K562 (cell line): ENCODE measurements around the gene ZFAND6. TPM values are rescaled to one million over a fixed set of nuclear protein-coding genes. Genes with fewer than 3 reads are reported as not detected.

Source experiments
- ATAC-seq: fragments of 200-7000 bp; cut with Tn5 transposase; 3 replicates; pipeline ENCODE4 v1.9.1; 2020; ENCODE audit warnings: moderate library complexity
- BruUV-seq: library from RNA; stranded (reverse); fragments of 400-500 nt; replicated peaks from 2 replicates; lab custom pipeline; 2021; lab: Mats Ljungman, UMichigan
- CTCF ChIA-PET: fragments of 300-600 bp; formaldehyde crosslinking; extraction: SDS; loops from one replicate; lab custom pipeline; 2021; ENCODE audit warnings: low intra/inter-chr PET ratio; lab: Yijun Ruan, JAX
- POLR2A ChIA-PET: fragments of 300-600, 350-650 bp; sonication (Branson Sonifier 250); formaldehyde crosslinking; extraction: SDS; loops from one replicate; lab custom pipeline; 2021; ENCODE audit warnings: antibody characterized with exemption, inconsistent platforms; lab: Yijun Ruan, JAX
- DNase-seq, 4 experiments: peaks; one replicate each; pipeline versions ENCODE4 v3.0.0 to v3.0.0-alpha.2; 2011 to 2018; ENCODE audit warnings: low spot score in 3 of 4, mixed read lengths in 3 of 4; ENCODE audit errors: extremely low read depth in 1 of 4
- FAIRE-seq: peaks from 2 replicates; lab custom pipeline; 2011; peaks lifted over from hg19 to GRCh38; lab: Jason Lieb, UNC
- H2AFZ ChIP-seq: 2 replicates; pipeline ENCODE4 v1.6.0; 2011; ENCODE audit warnings: low read depth, low read length, control low read depth, inconsistent platforms
- H3K27ac ChIP-seq: fragments of 200-600 bp; 3 replicates; pipeline ENCODE4 v1.8.0; 2011; ENCODE audit warnings: low read depth, mild to moderate bottlenecking, control low read depth, inconsistent platforms, low read length, moderate library complexity, mixed read lengths; ENCODE audit errors: extremely low read depth
- H3K27me3 ChIP-seq, 2 experiments: fragments of 300-600 bp in 1 of 2; 2 replicates in 1 of 2; 3 replicates in 1 of 2; pipeline versions ENCODE4 v1.6.0 to v1.8.0; 2011; ENCODE audit warnings: inconsistent platforms in 2 of 2, low read length in 2 of 2, mild to moderate bottlenecking in 1 of 2, mixed read lengths in 1 of 2, moderate library complexity in 1 of 2; ENCODE audit not compliant: control insufficient read depth in 2 of 2, insufficient read depth in 2 of 2
- H3K36me3 ChIP-seq: fragments of 300-600 bp; 3 replicates; pipeline ENCODE4 v1.8.0; 2011; ENCODE audit warnings: mild to moderate bottlenecking, low read length, inconsistent platforms; ENCODE audit not compliant: control insufficient read depth, insufficient read depth
- H3K4me1 ChIP-seq, 2 experiments: fragments of 200-600 bp in 1 of 2; replicated peaks in 1 of 2; 2 replicates in 1 of 2; 3 replicates in 1 of 2; pipeline versions ENCODE4 v1.5.1 to v1.8.0; 2011; ENCODE audit warnings: inconsistent platforms in 2 of 2, low read length in 2 of 2, mild to moderate bottlenecking in 1 of 2, mixed read lengths in 1 of 2, moderate library complexity in 1 of 2; ENCODE audit not compliant: control insufficient read depth in 2 of 2, insufficient read depth in 2 of 2
- H3K4me2 ChIP-seq: 2 replicates; pipeline ENCODE4 v1.6.1; 2011; ENCODE audit warnings: low read length, control low read depth, inconsistent platforms, mixed read lengths; ENCODE audit not compliant: insufficient read depth
- H3K4me3 ChIP-seq: fragments of 200-600 bp; sonication (generic), shearing (Covaris generic); 2 replicates; pipeline ENCODE4 v1.5.1; 2016; ENCODE audit warnings: control low read depth, inconsistent platforms
- H3K79me2 ChIP-seq: fragments of 200-600 bp; 3 replicates; pipeline ENCODE4 v1.8.0; 2011; ENCODE audit warnings: low read length, inconsistent platforms; ENCODE audit not compliant: control insufficient read depth, insufficient read depth
- H3K9ac ChIP-seq, 2 experiments: 2 replicates each; pipeline versions ENCODE4 v1.6.0 to v1.6.1; 2011; ENCODE audit warnings: low read depth in 2 of 2, low read length in 2 of 2, control low read depth in 1 of 2, inconsistent platforms in 1 of 2, mild to moderate bottlenecking in 1 of 2, mixed read lengths in 1 of 2; ENCODE audit not compliant: insufficient read depth in 1 of 2
- H3K9me1 ChIP-seq: one replicate; pipeline ENCODE4 v1.6.0; 2011; ENCODE audit warnings: inconsistent platforms, mild to moderate bottlenecking, low read length, moderate library complexity; ENCODE audit not compliant: control insufficient read depth, insufficient read depth
- H3K9me3 ChIP-seq: replicated peaks from 2 replicates; pipeline ENCODE4 v1.5.1; 2011; ENCODE audit warnings: low read depth, low read length, inconsistent platforms; ENCODE audit not compliant: control insufficient read depth, insufficient read depth
- H4K20me1 ChIP-seq: replicated peaks from 2 replicates; pipeline ENCODE4 v1.6.1; 2011; ENCODE audit warnings: low read length, inconsistent platforms, mixed read lengths; ENCODE audit not compliant: control insufficient read depth, insufficient read depth
- EZH2 ChIP-seq: IDR thresholded peaks from 2 replicates; pipeline ENCODE4 v1.6.1; 2012; ENCODE audit warnings: low read depth, mild to moderate bottlenecking, inconsistent platforms, low read length, borderline replicate concordance
- GTF2A2 ChIP-seq: IDR thresholded peaks from 2 replicates; pipeline ENCODE4 v1.6.1; 2016; ENCODE audit warnings: mild to moderate bottlenecking, missing genetic modification characterization, missing compliant biosample characterization
- MAFF ChIP-seq: IDR thresholded peaks from 2 replicates; pipeline ENCODE4 v1.6.1; 2012; ENCODE audit warnings: low read length, improper control_type of control experiment
- MAFG ChIP-seq: fragments of 450-650 bp; conservative IDR thresholded peaks from 2 replicates; pipeline ENCODE4 v1.6.1; 2016; ENCODE audit warnings: missing genetic modification characterization, missing compliant biosample characterization
- NUFIP1 ChIP-seq: fragments of 450-650 bp; IDR thresholded peaks from 2 replicates; pipeline ENCODE4 v1.6.1; 2018; ENCODE audit not compliant: partially characterized antibody
- PHF21A ChIP-seq: fragments of 450-650 bp; IDR thresholded peaks from 2 replicates; pipeline ENCODE4 v1.6.1; 2017; ENCODE audit warnings: low read depth, borderline replicate concordance
- PURB ChIP-seq: sonication (generic); formaldehyde crosslinking; IDR thresholded peaks from 2 replicates; pipeline ENCODE4 v1.9.0; 2021; ENCODE audit warnings: low read depth, mild to moderate bottlenecking, missing genetic modification reagents
- SMARCB1 ChIP-seq: IDR thresholded peaks from 2 replicates; pipeline ENCODE4 v1.6.1; 2011; ENCODE audit warnings: improper control_type of control experiment, low read depth; ENCODE audit not compliant: insufficient read length
- SRSF3 ChIP-seq: fragments of 200-400 bp; formaldehyde crosslinking; IDR thresholded peaks from 2 replicates; pipeline ENCODE4 v1.6.1; 2016; ENCODE audit warnings: mild to moderate bottlenecking, low read length, moderate library complexity; ENCODE audit not compliant: insufficient read depth
- TCF7 ChIP-seq: sonication (generic); IDR thresholded peaks from 2 replicates; pipeline ENCODE4 v1.6.1; 2016; ENCODE audit warnings: antibody characterized with exemption, borderline replicate concordance
- ZBED1 ChIP-seq: IDR thresholded peaks from 2 replicates; pipeline ENCODE4 v1.6.1; 2014
- ZNF316 ChIP-seq: fragments of 450-650 bp; IDR thresholded peaks from 2 replicates; pipeline ENCODE4 v1.6.1; 2016
- ZNF445 ChIP-seq: fragments of 250-450 bp; sonication (Bioruptor Pico); IDR thresholded peaks from 2 replicates; pipeline ENCODE4 v1.4.0; 2020; ENCODE audit warnings: low read depth, mild to moderate bottlenecking, moderate library complexity
- ZSCAN32 ChIP-seq: fragments of 450-650 bp; formaldehyde crosslinking; IDR thresholded peaks from 2 replicates; pipeline ENCODE4 v1.4.0; 2020; ENCODE audit warnings: mild to moderate bottlenecking, moderate library complexity
- WGBS: fragments of 100-300 bp; shearing (Covaris generic); methylation state at CpG from one replicate; pipeline ENCODE4 v1.1.6; 2016; ENCODE audit warnings: low coverage, mixed read lengths; ENCODE audit not compliant: insufficient coverage; ENCODE audit errors: missing lambda C conversion rate; 5-methylcytosine and 5-hydroxymethylcytosine counted together
- in situ Hi-C: fragments of 300-500 bp; cut with MboI; formaldehyde crosslinking; loops from 4 replicates; pipeline ENCODE4 v1.15.0; 2018; ENCODE audit warnings: inconsistent platforms, mixed read lengths
- intact Hi-C: fragments of 100-400 bp; cut with micrococcal nuclease; formaldehyde crosslinking; loops from 2 replicates; pipeline ENCODE4 v1.14.2; 2022
- polyA plus RNA-seq, 8 experiments: library from polyadenylated mRNA; depleted of rRNA in 4 of 8; stranded (reverse) in 5 of 8; unstranded in 3 of 8; fragments of >200 nt; fragmentation: Nextera tagmentation in 2 of 8; fragmentation: Illumina TruSeq in 1 of 8; extraction: Ambion mirVana in 2 of 8; extraction: Trizol in 1 of 8; gene quantifications; 2 replicates each; pipeline versions ENCODE4 v1.2.1 to v1.2.3, GENCODE V29; 2011 to 2014; ENCODE audit warnings: inconsistent platforms in 1 of 8, missing spikeins in 1 of 8
- total RNA-seq, 7 experiments: library from RNA; depleted of rRNA in 6 of 7; stranded (reverse); fragments of >200 nt in 6 of 7; fragmentation: Illumina TruSeq in 2 of 7; extraction: Trizol in 2 of 7; gene quantifications; 2 replicates each; pipeline versions ENCODE4 v1.2.1 to v1.2.3, GENCODE V29; 2011 to 2021; ENCODE audit warnings: low replicate concordance in 1 of 7
- TF ChIP-seq, protein P1 (sequence below): fragments of 450-650 bp; IDR thresholded peaks from 2 replicates; pipeline ENCODE4 v1.6.1; 2016; ENCODE audit warnings: missing biosample characterization, missing genetic modification characterization
- TF ChIP-seq, protein P2 (sequence below): sonication (generic); formaldehyde crosslinking; IDR thresholded peaks from 2 replicates; pipeline ENCODE4 v1.8.1; 2023; ENCODE audit warnings: mild to moderate bottlenecking, missing genetic modification reagents
- TF ChIP-seq, protein P3 (sequence below): sonication (generic); formaldehyde crosslinking; IDR thresholded peaks from 2 replicates; pipeline ENCODE4 v1.8.1; 2023; ENCODE audit warnings: missing genetic modification reagents, mild to moderate bottlenecking, borderline replicate concordance

ZFAND6 gene
- total and polyA plus RNA-seq, 9 of the 15 experiments (the other 6 are each of a cell fraction or from before 2014, with no cell fraction given), result 53.9 to 206 (median 88.9) TPM

DNA sequence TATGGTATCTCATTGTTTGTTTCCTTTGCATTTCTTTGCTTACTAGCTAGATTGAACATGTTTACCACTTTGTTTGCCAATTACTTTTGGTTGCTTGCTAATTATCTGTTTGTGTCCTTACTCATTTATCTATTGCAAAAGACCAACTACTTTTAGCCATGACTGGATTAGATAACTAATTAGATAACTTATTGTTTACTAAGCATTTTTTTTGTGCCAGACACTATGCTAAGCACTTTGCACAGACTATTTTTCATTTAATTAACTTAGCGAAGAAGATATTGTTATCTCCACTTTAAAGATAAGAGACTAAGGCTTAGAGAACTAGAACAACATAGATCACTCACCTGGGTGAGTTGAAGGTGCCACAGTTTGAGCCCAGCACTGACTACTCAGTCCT, 16.9 kb upstream of the ZFAND6 start:
- no TSS peak for BruUV-seq
- H2AFZ ChIP-seq, result no peak overlapping the region
- ChIA-PET POLR2A (interaction anchor here (0.7 kb wide), 1 partner anchor 1250 kb away, joined by 3 read pairs; no protein-coding TSS in a partner anchor), CTCF (no interaction called here)
- no peaks in the 10 kb centered on the region for H3K27me3 ChIP-seq
- no peaks in the 10 kb centered on the region for H3K36me3 ChIP-seq
- H3K79me2 ChIP-seq, result no peaks in the 10 kb centered on the region
- no peaks in the 10 kb centered on the region for H3K9me1 ChIP-seq
- no peaks in the 10 kb centered on the region for H3K4me1 ChIP-seq
- H3K27ac ChIP-seq, result no peak overlapping the region
- 4% methylated on average over 1 of the region's 1 CpG for WGBS
- no peak overlapping the region for H3K4me2 ChIP-seq
- FAIRE-seq, result no peak
- intact Hi-C loops, result no loop called here
- no peak overlapping the region for H3K4me3 ChIP-seq
- no peak for ATAC-seq
- H3K9ac ChIP-seq, result no peak overlapping the region
- in situ Hi-C loops, result no loop called here
- H4K20me1 ChIP-seq, result no peaks in the 10 kb centered on the region
- H3K9me3 ChIP-seq, result no peaks in the 10 kb centered on the region
- no peak for DNase-seq
- TF ChIP-seq ZSCAN32 (no peak), GTF2A2 (tag) (no peak), ZNF445 (CRISPR knock-in tag) (no peak), ZBED1 (no peak), MAFF (peak; percentile 59; the same call in 1 of the 2 replicates), SMARCB1 (no peak), PURB (no peak), PHF21A (no peak), TCF7 (no peak), SRSF3 (no peak), NUFIP1 (no peak), MAFG (peak; percentile 57; the same call in 1 of the 2 replicates), ZNF316 (peak; percentile 76), EZH2 (no peak)
- TF ChIP-seq, protein P1, sequence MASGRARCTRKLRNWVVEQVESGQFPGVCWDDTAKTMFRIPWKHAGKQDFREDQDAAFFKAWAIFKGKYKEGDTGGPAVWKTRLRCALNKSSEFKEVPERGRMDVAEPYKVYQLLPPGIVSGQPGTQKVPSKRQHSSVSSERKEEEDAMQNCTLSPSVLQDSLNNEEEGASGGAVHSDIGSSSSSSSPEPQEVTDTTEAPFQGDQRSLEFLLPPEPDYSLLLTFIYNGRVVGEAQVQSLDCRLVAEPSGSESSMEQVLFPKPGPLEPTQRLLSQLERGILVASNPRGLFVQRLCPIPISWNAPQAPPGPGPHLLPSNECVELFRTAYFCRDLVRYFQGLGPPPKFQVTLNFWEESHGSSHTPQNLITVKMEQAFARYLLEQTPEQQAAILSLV (tag), result no peak
- TF ChIP-seq, protein P2, sequence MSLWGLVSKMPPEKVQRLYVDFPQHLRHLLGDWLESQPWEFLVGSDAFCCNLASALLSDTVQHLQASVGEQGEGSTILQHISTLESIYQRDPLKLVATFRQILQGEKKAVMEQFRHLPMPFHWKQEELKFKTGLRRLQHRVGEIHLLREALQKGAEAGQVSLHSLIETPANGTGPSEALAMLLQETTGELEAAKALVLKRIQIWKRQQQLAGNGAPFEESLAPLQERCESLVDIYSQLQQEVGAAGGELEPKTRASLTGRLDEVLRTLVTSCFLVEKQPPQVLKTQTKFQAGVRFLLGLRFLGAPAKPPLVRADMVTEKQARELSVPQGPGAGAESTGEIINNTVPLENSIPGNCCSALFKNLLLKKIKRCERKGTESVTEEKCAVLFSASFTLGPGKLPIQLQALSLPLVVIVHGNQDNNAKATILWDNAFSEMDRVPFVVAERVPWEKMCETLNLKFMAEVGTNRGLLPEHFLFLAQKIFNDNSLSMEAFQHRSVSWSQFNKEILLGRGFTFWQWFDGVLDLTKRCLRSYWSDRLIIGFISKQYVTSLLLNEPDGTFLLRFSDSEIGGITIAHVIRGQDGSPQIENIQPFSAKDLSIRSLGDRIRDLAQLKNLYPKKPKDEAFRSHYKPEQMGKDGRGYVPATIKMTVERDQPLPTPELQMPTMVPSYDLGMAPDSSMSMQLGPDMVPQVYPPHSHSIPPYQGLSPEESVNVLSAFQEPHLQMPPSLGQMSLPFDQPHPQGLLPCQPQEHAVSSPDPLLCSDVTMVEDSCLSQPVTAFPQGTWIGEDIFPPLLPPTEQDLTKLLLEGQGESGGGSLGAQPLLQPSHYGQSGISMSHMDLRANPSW, result no peak
- TF ChIP-seq, protein P3, sequence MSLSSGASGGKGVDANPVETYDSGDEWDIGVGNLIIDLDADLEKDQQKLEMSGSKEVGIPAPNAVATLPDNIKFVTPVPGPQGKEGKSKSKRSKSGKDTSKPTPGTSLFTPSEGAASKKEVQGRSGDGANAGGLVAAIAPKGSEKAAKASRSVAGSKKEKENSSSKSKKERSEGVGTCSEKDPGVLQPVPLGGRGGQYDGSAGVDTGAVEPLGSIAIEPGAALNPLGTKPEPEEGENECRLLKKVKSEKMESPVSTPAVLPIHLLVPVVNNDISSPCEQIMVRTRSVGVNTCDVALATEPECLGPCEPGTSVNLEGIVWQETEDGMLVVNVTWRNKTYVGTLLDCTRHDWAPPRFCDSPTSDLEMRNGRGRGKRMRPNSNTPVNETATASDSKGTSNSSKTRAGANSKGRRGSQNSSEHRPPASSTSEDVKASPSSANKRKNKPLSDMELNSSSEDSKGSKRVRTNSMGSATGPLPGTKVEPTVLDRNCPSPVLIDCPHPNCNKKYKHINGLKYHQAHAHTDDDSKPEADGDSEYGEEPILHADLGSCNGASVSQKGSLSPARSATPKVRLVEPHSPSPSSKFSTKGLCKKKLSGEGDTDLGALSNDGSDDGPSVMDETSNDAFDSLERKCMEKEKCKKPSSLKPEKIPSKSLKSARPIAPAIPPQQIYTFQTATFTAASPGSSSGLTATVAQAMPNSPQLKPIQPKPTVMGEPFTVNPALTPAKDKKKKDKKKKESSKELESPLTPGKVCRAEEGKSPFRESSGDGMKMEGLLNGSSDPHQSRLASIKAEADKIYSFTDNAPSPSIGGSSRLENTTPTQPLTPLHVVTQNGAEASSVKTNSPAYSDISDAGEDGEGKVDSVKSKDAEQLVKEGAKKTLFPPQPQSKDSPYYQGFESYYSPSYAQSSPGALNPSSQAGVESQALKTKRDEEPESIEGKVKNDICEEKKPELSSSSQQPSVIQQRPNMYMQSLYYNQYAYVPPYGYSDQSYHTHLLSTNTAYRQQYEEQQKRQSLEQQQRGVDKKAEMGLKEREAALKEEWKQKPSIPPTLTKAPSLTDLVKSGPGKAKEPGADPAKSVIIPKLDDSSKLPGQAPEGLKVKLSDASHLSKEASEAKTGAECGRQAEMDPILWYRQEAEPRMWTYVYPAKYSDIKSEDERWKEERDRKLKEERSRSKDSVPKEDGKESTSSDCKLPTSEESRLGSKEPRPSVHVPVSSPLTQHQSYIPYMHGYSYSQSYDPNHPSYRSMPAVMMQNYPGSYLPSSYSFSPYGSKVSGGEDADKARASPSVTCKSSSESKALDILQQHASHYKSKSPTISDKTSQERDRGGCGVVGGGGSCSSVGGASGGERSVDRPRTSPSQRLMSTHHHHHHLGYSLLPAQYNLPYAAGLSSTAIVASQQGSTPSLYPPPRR, result no peak
